GM19452 (cell line): ENCODE results near the gene RASA3.
"Not testable (repeated sequence)": the region's sequence is repeated elsewhere in the genome, so short reads cannot be mapped to it uniquely, and the experiment has no call there.

Experiments
- ATAC-seq: cut with Tn5 transposase; IDR thresholded peaks from one replicate; pipeline ENCODE4 v1.9.1; 2021; ENCODE audit not compliant: unreplicated experiment

RASA3 gene

DNA sequence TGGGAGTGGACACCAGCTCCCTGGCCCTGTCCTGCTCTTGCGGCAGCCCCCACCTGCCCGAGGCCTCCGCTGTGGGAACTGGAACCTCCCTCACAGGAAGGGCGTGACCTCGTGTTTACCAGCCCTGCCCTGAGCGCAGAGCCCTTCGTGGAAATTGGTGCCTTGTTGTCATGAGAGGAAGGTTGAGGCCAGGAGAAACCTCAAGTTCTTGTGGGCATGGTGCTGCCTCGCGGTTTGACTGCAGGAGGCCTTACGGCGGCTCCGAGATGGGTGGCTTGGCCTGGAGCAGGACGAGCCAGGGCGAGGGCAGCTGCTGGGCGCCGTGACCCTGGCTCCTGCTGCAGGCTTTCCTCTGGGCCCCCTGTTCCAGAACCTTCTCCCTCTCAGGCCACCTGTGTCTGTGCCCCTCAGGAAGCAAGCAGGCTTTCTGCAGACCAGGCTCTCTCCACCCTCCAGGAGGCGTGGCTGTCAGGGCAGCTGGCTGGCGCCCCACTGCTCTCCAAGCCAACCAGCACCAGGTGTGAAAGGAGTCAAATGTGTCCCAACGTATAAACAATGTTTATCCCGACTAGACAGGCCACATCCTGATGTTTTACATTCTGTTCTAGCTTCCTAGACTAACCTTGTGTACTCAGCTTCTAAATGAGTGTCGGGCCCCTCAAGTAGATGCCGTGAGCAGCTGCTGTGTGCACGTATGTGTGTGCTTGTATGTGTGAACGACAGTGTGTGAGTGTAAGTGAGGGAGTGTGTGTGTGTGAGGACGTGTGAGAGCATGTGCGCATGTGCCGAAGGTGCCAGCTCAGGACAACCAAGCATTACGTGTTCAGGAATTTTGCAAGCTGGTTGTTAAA, 10.4 kb upstream of the RASA3 start:
- ATAC-seq = no peak

DNA sequence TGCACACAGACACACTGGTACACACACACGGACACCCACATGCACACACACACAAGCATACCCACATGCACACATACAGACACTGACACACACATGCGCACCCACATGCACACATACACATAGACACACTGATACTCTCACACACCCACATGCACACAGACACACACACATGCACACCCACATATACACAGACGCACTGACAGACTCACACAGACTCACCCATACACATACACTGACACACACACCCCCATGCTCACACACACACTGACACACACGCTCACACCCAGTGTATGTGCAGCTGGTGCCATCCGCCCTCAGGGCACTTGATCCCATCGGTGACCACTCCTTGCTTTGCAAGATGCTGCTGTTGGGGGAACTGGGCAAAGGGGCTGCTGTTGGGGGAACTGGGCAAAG, 9.7 kb upstream of the RASA3 start:
- ATAC-seq = no peak

DNA sequence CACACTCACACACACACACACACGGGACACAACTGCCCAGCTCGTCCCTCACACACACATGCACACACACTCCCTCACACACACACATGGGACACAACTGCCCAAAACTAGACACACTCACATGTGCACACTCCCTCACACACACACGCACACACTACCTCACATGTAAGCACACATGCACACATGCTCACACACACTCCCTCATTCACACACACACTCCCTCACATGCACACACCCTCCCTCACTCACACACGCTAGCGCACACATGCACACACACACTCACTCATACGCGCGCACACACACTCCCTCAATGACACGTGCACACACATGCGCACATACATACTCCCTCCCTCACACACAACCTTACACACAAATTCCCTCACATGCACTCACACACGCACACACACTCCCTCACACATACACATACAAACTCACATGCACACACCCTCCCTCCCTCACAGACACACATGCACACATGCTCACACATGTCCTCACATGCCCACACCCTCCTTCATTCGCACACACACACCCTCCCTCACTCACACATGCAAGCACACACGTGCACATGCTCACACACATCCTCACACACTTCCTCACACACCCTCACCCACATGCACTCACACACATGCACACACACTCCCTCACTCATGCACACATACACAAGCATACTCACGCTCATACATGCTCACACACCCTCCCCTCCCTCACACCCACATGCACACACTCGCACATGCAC, 9.0 kb upstream of the RASA3 start:
- no peak for ATAC-seq

DNA sequence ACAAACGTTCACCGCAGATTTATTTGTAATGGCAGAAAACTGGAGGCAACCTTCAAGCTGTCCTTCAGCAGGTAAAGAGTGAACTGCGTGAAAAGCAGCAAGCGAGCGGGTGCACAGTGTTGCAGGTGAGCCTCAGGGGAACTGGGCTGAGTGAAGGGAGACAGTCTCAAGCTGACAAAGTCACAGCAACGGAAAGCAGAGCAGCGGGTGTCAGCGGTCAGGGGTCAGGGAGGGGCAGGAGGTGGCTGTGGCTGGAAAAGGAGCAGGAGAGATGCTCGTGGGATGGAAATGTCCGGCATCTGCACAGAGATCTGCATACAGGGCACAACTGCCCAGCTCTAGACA, 8.5 kb upstream of the RASA3 start:
- no peak for ATAC-seq

DNA sequence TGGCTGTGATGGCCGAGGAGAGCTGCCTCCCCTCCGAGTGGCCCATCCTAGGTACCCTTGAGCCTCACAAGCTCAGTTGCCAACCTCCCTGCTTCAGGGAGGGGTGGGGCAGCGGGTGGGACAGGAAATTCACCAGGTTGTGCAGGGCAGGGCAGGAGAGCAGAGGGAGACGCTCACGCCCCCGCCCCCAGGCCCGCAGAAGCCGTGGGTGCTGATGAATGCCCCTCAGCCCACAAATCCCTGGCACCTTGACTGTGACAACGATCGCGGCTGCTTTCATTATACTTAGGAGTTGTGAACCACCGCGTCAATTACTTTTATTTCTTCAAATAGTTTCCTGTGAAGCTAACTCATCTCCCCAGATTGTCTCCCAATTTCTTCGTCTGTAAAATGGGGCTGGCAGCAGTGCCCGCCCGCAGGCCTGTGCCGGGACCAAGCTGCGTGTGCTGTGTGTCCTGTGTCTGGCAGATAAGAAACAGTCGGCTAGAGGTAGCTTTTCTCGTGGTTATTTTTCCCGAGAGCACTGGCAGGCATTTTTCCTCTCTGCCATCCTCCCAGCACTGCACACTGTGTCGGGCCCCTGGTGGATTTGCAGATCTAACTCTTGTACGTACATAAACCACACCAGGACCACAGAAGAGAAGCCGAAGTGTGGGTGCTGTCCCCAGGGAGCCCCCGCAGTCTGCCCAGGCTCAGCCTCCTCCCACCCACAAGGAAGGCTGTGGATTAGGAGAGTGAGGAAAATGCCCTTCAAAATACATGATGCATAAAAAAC, 7.9 kb upstream of the RASA3 start:
- ATAC-seq = no peak

DNA sequence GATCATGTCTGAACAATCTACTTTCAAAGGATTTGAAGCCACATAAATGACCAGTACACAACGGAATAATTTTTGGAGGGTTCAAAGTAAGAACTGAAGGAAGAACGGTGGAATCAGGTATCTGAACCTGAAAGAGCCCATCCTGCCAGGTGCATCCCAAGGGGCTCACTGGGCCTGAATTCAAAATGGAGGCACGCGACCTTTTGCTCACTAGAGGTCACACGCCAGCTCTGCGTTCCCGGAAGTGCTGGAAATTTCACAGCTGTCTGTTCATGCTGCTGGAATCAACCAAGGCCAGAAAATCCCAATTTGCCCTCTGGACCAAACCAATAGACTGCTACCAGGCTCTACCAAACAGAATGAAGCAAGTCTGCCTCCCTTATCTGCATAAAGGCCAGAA, 4.2 kb upstream of the RASA3 start:
- ATAC-seq = no peak

DNA sequence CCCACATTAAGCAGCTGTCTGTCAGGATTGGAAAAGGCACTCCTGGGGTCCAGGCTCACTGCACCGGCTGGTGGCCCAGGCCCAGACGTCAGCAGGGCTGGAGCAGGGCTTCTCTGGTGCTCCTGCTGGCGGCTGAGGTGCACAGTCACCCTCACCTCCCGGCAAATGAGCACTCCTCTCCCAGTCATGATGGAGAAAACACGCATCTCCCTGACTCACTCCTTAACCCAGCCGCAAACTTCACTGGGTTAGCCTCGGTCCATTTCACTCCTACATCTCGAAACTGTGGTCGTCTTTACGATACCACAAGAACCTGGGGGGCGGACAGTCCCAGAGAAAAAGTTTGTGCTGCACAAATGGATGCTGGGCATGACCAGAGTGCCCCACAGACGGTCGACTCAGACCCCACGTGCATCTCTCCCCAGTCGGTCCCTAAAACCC, 3.3 kb upstream of the RASA3 start:
- no peak for ATAC-seq

DNA sequence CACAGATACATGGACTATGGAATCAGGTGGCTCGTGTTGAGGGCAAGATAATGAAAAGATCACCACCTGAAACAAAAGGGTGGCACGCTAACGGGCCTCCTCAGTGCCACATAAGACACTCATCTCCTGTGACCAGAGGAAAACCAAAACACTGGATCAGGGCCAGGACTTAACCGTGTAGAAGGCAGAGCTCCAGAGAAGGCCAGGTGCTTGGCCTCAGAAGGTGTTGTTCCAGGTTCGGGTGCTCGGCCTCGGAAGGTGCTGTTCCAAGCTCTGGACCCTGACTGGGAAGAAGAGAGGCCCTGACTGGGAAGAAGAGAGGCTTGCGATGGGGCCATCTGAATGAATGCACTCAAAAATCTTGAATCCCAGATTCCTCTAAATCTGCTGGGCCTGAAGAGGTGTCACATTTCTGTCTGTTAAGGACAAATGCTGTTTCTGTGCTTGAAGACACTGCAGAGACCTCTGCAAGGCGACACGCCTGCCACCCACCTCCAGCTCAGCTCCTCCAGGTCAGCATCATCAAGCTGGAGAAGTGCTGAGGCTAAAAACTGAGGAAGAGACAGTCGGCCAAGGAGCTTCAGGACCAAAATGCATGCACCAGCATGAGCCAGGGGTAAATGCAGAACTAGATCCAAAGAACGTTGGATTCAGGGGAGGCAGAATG, 2.7 kb upstream of the RASA3 start:
- ATAC-seq = no peak

DNA sequence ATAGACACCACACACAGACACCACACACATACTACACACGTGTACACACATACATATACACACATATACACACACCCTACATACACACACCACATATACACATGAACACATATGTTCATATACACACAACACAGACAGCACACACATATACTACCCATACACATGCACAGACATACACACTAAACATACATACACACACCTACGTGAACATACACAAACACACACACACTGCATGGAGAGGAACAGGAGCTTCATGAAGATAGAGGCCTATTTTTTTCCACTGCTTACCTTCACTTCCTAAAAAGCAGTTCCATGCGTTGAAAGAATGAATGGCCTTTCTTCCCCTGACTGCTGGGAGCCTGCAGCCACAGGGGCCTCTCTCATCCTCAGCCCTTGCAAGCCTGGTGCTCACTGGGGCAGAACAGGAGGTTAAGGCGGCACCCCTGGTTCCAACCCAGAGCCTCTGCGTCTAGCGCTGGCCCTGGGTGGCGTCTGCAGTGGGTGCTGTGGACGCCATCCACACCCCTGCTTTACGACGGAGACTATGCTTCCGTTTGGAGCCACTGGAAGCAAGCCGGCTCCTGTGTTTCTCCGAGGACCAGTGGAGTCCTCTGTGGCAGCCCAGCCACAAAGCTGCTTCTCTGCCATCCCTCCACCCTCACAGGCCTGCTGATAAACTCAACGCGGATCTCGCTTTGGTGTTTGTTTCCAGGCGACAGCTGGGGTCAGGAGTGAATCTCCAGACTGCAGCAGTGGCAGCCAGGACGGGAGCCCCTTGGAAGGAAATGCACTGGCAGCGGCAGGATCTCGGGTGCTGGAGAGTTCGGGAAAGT, 1.9 kb upstream of the RASA3 start:
- ATAC-seq = no peak

DNA sequence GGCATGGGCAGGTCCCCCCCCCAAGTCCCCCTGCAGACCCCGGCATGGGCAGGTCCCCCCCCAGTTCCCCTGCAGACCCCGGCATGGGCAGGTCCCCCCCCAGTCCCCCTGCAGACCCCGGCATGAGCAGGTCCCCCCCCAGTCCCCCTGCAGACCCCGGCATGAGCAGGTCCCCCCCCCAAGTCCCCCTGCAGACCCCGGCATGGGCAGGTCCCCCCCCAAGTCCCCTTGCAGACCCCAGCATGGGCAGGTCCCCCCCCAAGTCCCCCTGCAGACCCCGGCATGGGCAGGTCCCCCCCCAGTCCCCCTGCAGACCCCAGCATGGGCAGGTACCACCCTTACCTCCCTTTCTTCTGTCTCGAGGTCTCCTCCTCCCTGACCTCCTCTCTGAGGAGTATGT, 1.1 kb upstream of the RASA3 start:
- not testable (repeated sequence) for ATAC-seq

DNA sequence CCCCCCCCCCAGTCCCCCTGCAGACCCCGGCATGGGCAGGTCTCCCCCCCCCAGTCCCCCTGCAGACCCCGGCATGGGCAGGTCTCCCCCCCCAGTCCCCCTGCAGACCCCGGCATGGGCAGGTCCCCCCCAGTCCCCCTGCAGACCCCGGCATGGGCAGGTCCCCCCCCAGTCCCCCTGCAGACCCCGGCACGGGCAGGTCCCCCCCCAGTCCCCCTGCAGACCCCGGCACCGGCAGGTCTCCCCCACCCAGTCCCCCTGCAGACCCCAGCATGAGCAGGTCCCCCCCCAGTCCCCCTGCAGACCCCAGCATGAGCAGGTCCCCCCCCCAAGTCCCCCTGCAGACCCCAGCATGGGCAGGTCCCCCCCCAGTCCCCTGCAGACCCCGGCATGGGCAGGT, 703 bp upstream of the RASA3 start:
- ATAC-seq = not testable (repeated sequence)

DNA sequence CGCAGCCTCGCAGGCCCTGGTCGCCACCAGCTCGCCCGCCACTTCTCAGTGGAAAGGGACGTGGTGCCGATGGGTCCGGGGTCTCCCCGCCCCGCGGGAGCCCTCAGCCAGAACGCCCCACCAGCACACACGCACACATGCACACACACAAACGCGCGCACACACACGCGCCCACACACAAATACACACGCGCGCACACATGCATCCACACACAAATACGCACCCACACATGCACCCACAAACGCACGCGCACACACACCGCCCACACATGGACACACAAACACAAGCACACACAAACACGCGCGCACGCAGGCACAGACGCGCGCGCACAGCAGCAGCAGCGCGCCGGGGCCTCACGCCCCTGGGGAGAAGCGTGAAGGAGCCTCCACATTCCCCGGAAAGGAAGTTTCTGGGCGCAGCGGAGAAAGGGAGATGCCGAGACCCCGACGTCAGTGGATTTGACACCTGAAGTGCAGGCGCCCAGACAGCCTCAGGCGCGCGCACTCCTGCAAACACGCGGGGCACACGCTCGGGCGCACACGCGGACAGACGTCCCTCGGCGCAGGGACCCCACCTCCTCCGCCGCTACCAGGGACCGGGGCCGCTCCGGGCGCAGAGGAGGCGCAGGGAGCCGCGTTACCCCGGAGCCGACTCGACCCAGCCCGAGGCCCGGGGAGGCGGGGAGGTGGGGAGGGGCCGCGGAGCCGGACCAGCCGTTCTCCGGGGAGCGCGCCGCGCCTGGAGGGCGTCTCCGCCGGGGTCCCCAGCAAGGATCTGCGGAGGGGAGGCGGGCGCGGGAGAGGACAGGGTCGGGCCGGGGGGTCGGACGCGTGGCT, 622 bp downstream of the RASA3 start:
- peak; percentile 1 for ATAC-seq

DNA sequence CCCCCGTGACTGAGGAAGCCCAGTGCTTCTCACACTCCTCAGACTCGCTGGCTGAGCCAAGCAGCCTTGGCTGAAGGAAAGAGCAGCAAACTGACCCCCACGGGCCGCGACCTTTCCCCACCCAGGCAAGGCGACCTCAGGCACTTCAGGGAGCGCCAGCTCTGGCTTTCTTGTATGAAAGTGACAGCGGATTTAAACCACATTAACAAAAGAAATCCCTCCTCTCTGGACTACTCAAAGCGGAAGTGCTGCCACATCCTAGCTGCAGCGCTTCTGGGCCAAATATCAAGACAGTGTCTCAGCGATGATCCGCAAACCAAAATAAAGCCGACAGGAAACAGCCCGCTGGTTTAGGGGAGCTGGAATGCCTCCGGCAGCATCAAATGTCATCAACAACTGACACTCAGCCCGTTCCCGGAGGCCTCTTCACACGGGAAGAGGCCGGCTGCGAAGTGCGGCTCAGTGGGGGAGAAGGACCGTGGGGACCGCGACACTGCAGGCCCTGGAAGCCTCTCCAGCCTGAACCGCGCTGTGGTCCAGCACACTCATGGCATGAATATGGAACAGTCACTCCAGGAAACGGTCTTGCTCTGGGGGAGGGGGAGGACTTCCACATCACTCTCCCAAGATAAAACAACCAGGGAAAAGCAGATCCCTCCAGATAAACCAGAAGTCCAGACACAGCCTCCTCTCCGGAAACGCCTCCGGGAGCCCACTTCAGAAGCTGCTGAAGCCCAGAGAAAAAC, 1.4 kb downstream of the RASA3 start:
- no peak for ATAC-seq

DNA sequence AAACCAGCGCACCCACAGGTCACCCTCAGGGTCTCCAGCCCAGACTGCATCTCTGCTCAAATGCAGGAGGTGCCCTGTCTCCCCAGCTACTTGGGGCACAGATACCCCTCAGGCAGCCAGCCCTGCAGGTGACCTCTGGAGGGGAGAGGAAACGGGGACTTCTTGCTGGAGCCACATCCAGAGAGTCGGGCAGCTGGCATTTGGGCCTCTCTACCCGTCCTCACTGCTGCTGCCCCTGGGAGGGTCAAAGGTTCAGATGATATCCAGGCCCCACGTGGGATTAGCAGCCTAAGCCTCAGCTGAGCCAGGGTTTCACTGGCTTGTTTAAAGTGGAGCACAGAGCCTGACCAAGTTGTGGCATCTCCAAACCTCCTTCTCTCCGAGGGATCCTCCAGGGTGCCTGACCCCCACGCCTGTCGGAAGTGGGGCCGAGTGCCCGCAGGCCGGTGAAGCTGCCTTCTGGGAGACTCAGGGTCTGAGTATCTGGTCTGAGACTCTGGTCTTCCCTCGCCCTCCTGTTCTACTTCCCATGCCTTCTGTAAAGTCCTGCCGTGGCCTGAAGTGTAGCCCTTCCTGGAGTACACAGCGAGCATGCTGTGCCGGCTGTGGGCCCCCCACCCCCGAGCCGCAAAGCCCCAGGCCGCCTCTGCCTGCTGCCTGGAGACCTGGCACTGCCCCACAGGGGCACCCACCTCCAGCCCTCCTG, 2.1 kb downstream of the RASA3 start:
- no peak for ATAC-seq

DNA sequence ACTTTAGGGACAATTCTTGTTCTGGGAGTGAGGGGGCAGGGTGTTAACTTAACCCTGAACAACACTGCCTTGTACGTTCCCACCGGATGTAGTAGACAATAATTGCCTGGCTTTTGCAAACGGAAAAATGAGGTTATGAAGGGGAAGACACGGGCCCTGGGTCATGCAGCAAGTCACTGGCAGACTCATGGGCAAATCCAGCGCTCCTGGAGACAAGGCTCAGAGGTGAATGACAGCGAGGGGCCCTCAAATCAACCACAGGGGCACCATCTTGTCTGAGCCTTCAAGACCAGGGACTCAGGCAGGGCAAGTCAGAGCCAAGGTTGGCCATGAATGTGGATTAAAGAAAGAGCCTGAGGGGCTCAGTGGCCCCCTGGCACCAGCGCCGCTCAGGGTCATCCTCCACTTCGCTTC, 2.8 kb downstream of the RASA3 start:
- no peak for ATAC-seq

DNA sequence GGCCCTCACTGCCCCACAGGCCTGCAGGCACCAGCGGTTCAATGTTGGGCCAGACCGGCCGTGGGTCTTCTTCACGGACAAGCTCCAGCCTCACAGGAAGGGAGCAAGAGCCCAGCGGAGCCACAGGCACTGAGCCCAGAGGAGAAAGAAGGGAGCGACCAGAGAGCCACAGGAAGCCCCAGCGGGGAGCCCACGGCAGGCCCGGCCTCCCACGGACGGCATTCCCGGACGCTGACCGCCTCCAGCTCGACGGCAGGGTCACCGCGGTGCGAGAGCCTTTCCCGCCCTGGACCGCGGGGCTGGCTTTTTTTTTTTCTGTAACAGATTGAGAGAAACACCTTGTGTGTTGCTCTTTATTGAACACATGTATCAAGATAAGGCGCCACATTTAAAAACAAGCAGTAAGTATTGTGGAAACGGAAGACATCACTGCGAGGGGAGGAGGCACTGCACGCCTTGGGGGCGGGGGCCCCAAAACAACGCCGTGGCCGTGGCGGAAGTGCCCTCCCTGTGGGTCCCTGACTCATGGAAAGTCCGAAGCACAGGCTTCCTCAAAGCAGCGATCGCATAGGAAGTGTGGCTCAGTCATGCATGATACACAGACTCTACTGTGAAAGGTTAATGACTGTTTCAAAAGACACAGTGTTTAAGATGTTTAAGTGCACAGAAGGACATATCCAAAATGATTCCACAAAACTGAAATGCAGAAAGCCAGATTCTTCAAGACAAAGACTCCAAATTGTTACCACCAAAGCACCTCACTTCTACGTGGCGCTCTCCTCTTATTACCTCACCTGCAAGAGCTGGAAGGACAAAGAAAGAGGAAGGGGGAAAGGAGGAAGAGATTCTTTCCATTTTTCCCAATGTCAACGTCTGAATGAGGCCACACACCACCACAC, 3.5 kb downstream of the RASA3 start:
- peak; percentile 62 for ATAC-seq

DNA sequence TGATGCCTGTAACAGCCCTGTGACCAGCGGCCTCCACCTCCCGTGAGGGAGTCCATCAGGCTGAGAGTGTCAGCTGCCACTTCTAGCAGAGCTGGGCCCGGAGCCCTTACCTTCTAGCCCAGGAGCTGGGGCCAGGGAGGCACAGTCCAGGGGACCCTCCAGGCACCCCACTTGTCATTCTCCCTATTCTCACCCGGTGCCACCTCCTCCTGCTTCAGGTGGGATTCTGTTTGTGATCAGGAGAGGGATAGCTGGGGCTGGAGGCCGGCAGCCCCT, 4.1 kb downstream of the RASA3 start:
- ATAC-seq = no peak
